HG03039 (cell line): Measurements from ENCODE around the gene ADSS2.
"Not testable (repeated sequence)": the region's sequence is repeated elsewhere in the genome, so short reads cannot be mapped to it uniquely, and the experiment has no call there.

Experiments
- ATAC-seq: cut with Tn5 transposase; IDR thresholded peaks from one replicate; pipeline ENCODE4 v1.9.1; 2021; ENCODE audit warnings: mild to moderate bottlenecking, moderate library complexity; ENCODE audit not compliant: unreplicated experiment

Gene ADSS2

DNA sequence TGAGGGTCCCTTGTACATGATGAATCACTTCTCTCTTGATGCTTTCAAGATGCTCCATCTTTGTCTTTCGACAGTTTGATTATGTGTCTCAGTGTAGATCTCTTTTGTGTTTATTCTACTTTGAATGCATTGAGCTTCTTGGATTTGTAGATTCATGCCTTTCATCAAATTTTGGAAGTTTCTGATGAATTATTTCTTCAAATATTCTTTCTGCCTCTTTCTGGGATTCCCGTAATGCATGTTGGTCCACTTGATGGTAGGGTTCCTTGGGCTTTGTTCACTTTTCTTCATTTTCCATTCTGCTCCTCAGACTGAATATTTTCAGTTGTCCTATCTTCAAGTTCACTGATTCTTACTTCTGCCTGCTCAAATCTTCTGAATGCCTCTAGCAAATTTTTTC, 50.7 kb downstream of the ADSS2 start:
- no peak for ATAC-seq

- ATAC-seq: no peak
Measured at GRCh38 chr1:244397131-244397530, 54.6 kb downstream of the ADSS2 start.

- no peak for ATAC-seq
Measured at GRCh38 chr1:244395965-244396364, 55.7 kb downstream of the ADSS2 start.

DNA sequence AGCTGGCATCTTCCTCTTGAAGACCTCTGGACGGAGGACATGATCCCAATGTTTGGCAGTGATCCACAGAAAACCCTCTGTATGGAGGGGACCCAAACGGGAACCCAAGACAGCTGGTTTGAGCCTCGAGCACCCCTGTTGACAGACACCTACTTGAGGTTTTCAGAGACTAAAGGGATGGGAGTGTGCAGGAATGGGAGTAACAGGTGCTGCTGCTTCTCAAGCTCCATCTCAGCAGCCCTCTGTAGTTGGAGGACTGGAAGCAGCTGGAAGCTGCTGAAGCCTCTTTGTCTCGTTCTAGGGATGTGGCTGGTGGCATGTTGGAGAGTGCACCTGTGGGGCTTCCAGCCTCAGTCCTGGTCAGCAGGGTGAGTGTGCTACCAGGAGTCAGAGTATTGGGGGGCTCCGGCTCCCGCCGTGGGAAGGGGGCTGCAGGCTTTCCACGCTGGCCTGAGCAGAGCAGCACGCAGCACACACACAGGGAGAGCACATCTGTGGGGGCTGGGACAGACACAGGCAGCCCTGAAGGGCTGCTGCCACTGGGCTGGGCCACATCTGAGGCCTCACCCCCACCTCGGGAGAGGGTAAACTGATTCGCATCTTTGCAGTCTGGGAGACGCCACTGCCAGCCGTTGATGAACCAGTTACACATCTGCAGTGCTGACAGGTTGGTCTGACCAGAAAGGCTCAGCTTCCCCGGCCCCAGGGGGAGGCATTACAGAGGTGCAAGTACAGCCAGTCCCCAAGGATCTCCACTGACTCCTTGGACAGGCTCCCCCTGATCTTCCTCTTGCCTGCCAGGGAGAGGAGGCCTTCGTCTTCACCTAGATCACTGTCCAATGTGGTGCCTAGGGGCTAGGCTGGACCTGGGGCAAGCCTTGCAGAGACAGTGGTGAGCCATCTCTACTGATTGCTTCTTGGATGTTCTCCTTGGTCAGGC, 56.6 kb downstream of the ADSS2 start:
- ATAC-seq: no peak

DNA sequence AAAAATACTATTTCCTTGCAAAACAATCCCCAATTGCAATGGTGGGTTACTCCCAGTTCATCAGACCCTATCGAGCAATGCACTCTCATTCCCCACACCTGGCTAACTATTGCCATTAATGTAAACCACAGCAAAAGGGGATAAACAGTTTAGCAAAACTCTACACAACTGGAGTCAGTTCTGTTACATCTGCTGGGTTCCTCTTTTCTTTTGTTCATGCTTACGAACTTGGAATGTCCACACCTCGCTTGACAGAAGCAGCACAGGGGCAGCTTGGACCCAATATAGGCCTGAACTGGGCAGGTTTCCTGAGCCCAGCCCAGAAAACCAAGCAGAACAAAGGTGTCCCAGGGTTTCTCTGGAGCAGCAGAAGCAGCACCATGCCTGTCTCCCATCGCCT, 57.4 kb downstream of the ADSS2 start:
- no peak for ATAC-seq

GRCh38 chr1:244393604-244394176, 58.0 kb downstream of the ADSS2 start:
- no peak for ATAC-seq

- ATAC-seq: no peak
Measured at GRCh38 chr1:244391761-244392160, 59.9 kb downstream of the ADSS2 start.

DNA sequence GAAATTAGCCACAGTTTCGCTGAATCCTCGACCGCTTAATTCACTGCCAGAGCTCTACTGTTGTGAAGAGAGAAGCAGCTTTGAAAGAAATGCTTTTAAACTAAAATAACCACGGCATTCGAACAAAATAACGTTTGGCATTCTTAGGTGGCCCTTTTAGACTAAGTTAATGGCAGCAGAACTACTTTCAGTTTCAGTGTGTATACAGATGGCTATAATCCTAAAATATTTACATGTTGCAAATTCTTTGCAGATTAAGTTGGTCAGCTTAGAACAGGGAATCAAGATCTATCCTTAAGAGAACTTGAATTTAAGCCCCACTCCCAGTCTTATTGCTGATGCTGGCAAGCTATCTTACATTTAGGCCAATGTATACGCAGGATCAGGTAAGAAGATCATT, 62.7 kb downstream of the ADSS2 start:
- ATAC-seq: no peak

DNA sequence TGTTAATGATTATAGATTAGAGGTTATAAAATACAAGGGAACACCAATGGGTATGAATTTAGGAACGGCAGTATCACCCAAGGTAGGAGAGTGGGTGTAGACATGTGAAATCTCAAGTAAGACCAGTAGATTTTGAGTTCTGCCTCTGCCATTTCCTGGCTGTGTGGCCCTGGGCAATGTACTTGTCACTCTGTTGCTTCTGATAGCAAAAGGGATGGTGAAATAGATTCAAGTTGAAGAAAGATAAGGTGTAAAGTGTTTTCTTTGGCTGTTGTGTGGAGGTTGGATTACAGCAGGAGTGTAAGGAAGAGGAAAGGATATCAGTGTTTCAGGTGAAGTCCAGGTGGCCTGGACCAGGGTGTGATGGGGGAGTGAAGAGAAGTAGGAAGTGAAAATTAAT, 64.3 kb downstream of the ADSS2 start:
- no peak for ATAC-seq

DNA sequence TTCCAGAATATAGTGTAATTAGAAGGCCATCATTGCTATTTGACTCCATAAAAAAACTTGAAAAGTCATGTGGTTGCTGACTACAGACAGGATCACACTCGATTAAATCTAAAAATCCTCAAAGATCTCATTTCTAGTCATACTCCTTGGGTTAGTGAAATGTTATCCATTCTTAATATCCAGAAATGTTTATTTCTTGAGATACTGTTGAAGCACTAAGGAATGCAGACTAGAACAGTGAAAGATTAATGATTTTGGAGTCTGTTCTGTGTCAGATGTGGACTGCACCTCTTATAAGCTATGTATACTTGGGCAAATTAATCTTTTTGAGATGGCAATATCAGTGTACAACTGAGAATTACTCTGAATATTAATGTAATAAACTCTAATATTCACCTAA, 65.1 kb downstream of the ADSS2 start:
- no peak for ATAC-seq

DNA sequence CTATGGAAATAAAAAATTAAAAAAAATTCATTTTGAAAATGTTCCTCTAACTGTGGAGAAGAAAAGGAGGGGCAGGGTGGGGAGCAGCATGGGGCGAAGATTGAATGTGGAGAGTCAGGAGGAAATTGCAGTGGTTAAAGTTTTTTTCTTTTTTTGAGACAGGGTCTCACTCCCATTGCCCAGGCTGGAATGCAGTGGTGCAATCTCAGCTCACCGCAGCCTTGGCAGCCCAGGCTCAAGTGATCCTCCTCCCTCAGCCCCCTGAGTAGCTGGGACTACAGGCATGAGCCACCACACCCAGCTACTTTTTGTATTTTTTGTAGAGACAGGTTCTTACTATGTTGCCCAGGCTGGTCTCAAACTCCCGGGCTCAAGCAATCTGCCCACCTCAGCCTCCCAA, 67.6 kb downstream of the ADSS2 start:
- no peak for ATAC-seq

DNA sequence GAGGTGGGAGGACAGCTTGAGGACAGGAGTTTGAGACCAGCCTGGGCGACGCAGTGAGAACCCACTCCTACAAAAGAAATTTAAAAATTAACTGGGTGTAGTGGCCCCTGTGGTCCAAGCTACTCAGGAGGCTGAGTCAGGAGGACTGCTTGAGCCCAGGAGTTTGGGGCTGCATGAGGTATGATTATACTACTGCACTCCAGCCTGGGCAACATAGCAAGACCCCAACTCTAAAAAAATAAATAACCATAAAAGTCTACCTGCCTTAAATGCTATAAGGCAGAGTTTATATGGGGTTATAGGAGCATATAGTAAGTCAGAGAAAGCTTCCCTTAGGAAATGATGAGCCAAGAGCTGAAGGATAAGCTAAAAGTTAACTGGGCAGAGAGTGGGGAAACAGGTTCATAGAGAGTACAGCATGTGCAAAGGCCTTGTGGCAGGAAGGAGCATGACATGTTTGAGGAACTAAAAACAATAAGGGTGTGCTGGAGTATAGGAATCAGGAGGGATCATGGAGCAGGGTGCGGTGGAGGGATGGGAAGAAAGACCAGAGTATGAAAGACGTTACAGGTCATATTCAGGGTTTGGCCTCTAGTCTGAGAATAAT, 68.3 kb downstream of the ADSS2 start:
- no peak for ATAC-seq

DNA sequence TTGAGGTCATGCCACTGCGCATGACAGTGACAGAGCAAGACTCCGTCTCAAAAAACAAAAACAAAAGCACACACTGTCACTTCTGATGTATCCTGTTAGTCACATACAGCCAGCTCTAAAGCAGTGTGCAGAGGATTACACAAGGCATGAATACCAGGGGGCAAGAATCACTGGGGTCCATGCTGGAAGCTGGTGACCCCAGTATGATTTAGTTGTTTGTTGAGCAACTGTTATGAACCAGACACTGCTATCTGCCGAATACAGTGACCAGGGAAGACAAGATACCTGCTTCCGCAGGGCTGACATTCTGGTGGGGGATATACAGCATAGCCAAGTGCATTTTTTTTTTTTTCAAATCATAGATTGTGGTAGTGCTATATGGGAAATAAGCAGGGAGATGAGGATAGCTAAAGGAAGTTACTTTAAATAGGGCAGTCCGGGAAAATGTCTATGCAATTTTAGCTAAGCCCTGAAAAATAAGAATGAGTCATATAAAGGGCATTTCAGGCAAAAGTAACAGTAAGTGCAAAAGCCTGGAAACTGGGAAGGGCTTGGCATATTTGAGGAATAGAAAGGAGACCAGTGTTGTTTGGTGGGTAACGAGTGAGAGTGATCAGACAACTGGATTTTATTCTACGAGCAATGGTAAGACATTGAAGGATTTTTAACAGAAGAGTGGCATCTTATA, 69.7 kb downstream of the ADSS2 start:
- ATAC-seq: no peak

GRCh38 chr1:244376126-244376525, 75.6 kb downstream of the ADSS2 start:
- no peak for ATAC-seq

GRCh38 chr1:244375051-244375450, 76.7 kb downstream of the ADSS2 start:
- ATAC-seq: no peak

DNA sequence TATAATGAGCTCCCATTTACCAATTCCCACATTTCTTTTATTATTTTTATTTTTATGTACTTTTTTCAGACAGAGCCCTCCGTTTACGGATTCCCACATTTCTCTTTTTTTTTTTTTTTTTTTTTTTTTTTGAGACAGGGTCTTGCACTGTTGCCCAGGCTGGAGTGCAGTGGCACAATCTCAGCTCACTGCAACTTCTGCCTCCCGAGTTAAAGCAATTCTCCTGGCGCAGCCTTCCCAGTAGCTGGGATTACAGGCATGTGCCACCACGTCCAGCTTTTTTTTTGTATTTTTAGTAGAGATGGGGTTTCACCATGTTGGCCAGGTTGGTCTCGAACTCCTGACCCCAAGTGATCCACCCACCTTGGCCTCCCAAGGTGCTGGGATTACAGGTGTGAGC, 77.2 kb downstream of the ADSS2 start:
- not testable (repeated sequence) for ATAC-seq

DNA sequence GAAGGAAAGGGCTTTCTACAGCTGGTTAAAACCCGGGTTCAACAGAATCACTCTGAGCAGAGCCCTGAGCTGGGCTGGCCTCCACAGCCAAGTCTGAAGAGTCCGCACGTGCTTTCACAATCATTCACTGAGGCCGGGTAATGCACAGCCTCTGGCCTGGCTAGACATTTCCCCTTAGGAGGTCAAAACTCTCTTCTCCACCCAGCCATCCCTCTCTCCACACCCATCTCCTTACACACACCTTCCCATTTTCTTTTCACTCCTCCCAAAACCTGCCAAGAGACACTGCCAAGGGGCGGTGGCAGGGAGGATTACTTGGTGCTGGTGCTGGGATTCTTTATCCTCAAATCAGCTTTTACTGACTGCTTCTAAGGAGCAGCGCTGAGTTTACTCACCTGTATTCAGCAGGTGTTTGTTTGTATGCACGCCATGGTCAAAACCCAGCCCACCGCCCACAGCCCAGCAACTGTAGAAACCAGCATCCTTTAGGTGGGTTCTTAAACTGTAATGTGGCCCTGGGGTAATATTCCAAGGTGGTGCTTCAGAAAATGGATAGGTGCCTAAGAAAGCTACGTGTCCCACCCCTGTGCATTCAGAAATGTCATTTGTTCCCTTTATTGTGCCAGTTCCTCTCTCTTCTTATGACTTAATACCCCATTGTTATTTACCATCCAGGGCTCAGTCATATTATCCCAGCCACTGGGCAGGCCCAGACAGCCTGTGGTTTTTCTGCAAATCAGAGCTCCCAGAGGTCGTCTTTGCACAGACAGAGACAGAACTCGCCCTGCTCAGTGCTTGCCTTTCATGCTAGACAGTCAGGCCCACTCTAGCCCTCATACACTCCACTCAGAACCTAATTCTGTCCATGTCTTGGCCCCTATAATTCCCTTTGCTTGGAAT, 80.2 kb downstream of the ADSS2 start:
- ATAC-seq: no peak

- no peak for ATAC-seq
Measured at GRCh38 chr1:244370060-244370637, 81.6 kb downstream of the ADSS2 start.

- ATAC-seq: no peak
Measured at GRCh38 chr1:244369256-244370057, 82.3 kb downstream of the ADSS2 start.
